Breast epithelium (tissue), 3 donors: ENCODE measurements around the gene TOM1.

Source experiments
- CTCF ChIP-seq, 3 donors: fragments of 450-650 bp; IDR thresholded peaks; one replicate each; pipeline ENCODE4 v1.5.1; 2016 to 2017; ENCODE audit warnings: antibody characterized with exemption in 3 of 3, mild to moderate bottlenecking in 3 of 3, moderate library complexity in 3 of 3
- POLR2AphosphoS5 ChIP-seq, 3 donors: sonication (generic); formaldehyde crosslinking; IDR thresholded peaks; one replicate each; pipeline ENCODE4 v1.6.1; 2017; ENCODE audit warnings: antibody characterized with exemption in 3 of 3

- TF ChIP-seq CTCF (IDR thresholded peaks at IDR 0.05) (no peak), POLR2AphosphoS5 (IDR thresholded peaks at IDR 0.05) (no peak)
These were observed 84.8 kb downstream of the TOM1 start for GRCh38 chr22:35384527-35384926.
